ENCODE results near the gene ZBTB12.

GRCh38 chr6:31874836-31875572 lies 26.9 kb downstream of the ZBTB12 start:
- TF ChIP-seq, protein P1, sequence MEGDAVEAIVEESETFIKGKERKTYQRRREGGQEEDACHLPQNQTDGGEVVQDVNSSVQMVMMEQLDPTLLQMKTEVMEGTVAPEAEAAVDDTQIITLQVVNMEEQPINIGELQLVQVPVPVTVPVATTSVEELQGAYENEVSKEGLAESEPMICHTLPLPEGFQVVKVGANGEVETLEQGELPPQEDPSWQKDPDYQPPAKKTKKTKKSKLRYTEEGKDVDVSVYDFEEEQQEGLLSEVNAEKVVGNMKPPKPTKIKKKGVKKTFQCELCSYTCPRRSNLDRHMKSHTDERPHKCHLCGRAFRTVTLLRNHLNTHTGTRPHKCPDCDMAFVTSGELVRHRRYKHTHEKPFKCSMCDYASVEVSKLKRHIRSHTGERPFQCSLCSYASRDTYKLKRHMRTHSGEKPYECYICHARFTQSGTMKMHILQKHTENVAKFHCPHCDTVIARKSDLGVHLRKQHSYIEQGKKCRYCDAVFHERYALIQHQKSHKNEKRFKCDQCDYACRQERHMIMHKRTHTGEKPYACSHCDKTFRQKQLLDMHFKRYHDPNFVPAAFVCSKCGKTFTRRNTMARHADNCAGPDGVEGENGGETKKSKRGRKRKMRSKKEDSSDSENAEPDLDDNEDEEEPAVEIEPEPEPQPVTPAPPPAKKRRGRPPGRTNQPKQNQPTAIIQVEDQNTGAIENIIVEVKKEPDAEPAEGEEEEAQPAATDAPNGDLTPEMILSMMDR (IDR thresholded peaks at IDR 0.05): no peak
- no peak for TF ChIP-seq ZFX (IDR thresholded peaks at IDR 0.05; ENCODE audit: borderline replicate concordance)
